HuH-7.5 (cell line): ENCODE measurements around the gene PRPF19.
"Not testable (repeated sequence)": the region's sequence is repeated elsewhere in the genome, so short reads cannot be mapped to it uniquely, and the experiment has no call there.

Source experiments
- DNase-seq: peaks from one replicate; pipeline ENCODE4 v3.0.0; 2011; ENCODE audit warnings: low spot score

Gene PRPF19

DNA sequence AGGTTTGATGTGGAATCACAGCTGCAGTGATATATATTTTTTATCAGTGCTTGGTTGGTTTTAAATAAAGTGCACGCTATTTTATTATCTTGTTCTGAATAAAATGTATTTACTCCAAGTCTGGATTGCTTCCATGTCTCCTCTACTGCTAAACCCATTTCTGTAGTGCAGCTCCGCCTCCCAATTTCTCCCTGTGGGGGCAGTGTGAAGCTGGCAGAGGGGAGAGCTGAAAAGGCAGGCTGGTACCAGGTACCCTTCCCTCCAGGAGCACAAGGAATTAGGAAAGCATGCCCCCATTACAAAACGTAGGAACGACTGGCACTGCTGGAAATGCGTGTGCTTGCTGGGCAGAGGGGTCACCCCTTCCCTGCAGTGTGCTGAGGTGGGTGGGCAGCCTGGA lies 16.9 kb upstream of the PRPF19 start:
- DNase-seq, result no peak

DNA sequence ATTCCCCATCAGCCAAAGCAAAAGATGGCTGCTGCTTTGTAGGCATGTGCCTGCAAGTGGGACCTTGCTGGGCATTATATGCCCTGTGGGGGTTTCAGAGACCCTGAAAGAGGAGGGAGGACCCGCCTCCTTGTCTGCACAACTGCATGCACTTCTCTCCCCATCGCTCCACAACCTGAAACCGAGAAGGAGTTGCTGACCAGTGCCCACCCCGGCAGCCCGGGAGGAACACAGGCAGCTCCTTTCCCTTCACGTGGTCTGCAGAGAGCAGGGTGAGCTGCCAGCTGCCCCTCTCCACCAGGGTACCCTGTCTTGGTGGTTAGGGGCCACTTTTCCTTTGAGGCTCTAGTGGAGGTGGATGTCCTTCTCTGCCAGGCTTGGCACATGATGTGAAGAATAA lies 16.5 kb upstream of the PRPF19 start:
- DNase-seq, result no peak

DNA sequence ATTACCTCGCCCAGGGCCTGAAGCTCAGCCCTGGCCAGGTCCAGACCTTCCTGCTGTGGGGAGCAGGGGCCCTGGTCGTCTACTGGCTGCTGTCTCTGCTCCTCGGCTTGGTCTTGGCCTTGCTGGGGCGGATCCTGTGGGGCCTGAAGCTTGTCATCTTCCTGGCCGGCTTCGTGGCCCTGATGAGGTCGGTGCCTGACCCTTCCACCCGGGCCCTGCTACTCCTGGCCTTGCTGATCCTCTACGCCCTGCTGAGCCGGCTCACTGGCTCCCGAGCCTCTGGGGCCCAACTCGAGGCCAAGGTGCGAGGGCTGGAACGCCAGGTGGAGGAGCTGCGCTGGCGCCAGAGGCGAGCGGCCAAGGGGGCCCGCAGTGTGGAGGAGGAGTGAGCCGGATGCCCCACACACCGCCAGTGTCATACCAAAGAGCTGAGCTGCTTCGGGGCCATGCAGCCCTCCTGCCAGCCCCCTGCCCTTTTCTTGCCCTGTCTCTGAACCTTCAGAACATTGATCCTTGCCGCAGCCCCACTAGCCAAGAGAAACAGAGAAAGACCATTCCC lies 15.5 kb upstream of the PRPF19 start:
- DNase-seq, result no peak

DNA sequence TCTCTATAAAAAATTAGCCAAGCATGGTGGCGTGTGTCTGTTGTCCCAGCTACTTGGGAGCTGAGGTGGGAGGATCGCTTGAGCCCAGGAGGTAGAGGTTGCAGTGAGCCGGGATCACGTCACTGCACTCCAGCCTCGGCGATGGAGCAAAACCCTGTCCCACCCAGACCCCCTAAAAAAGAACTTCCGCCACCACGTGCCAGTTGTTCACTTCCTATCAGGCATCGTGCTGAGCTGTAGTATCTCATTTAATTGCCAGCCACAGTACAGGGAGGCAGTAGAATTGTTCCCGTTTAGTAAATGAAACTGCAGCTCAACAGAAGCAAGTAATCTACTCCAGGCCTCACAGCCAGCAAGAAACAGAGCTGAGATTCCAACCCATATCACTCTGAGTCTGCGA lies 14.9 kb upstream of the PRPF19 start:
- no peak for DNase-seq

DNA sequence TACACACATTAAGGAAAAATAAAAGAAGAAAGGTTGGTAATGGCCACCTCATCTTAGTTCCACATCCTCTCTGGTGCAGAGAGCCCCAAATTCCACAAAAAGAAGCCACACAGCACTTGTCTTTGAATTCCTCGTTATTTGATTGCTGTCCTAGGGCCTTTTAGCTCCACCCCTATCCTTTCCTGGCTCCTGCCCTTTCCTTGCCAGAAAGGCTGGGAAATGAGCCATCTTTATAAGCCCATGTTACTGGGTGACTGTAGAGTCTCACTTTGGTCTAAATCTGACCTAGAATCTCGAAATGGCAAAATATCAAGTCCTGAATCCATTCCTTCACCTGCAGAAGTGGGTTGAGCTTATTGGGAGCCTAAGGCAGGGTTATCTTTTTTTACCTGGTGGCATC lies 13.6 kb upstream of the PRPF19 start:
- no peak for DNase-seq

DNA sequence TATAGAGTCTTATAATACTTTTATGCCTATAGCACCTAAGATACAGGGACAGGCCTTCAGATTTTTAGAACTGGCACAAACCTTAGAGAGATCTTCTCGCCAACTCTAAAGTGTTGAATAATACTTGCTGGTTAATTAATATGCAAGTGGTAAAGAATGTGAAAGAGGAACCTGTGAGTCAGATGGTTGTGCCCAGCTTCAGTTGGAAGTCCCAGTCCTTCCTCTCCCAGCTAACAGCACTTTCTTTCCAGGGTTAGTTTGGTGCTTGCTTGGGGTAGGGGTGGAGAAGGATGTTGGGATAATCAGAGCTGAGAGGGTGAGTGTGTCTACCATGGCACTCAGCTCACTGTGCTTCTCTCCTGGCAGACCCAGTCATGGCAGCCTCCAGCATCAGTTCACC lies 12.9 kb upstream of the PRPF19 start:
- no peak for DNase-seq

DNA sequence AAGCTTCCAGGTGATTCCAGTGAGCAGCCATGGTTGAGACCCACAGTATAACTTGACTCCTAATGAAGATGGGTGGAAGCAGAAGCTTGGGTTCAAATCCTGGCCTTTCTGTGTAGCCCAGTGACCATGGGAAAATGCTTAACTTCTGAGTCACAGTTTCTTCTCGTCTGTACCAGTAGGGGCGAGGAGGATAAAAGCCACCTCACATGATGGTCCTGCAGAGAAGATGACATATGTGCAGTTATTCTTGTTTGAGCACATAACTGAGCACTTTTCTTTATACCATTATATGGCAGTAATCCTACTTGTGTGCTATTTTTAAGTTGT lies 12.5 kb upstream of the PRPF19 start:
- DNase-seq, result no peak

DNA sequence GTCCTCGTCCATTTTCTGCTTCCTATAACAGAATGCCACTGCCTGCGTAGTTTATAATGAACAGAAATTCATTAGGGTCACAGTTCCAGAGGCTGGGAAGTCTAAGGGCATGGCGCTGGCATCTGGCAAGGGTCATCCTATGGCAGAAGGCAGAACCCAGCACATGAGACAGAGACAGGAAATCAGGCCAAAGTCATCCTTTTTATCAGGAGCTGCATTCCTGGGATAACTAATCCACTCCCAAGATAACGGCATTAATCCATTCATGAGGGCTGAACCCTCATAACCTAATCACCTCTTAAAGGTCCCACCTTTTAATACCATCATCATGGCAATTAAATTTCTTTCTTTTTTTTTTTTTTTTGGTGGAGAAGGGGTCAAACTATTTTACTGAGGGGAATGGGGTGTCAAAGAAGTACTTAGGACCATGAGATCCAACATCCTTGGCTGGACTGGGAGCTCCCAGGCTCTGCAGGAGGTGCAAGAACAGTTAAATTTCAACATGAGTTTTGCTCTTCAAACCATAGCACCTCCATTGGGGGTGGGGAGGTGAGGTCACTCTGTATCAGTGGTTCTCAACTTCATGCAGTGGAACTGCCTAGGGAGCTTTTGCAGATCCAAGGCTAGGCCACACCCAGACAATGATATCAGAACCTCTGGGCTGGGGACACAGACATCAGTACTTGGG lies 12.0 kb upstream of the PRPF19 start:
- DNase-seq, result no peak

DNA sequence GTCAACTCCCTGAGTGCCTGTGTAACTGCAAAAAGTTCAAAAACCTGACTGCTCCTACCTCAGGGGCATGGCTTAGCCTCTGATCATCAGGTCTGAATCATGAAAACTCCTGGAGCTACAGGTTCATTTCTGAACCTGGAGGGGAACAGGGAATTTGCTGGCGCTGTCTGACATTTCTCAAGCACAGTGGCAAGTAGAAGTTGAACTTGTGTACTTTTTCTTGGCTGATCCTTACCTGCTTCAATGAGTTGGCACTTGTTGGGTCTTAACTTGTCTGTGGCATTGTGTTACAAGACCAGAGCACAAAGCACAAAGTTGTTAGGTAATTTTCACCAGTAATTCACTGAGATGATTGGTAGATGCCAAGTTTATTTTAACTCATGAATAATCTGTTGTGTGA lies 10.9 kb upstream of the PRPF19 start:
- DNase-seq, result no peak

DNA sequence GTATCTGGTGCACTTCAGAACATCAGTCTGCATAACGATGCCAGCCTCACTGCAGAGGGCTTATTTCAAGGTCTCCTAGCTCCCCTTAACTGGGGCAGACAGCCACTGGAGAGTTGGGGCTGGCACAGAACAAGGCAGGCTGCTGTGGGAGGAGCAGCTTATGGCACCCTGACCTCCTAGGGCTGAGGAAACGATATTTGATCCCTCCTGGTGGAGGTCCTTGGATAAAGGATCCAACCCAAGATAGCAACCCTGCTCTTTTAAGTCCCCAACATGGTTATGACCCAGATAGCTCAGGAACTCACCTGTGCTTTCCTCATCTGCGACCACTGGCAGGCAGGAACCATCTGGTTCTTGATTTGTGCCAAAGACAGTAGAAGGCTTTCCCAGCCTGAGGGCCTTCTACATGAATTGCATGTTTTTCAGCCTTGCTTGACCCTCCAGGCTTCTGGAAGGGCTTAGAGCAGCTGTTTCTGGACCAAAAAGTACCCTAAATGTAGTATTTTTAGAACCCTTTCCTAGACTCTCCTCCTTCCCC lies 10.4 kb upstream of the PRPF19 start:
- no peak for DNase-seq

DNA sequence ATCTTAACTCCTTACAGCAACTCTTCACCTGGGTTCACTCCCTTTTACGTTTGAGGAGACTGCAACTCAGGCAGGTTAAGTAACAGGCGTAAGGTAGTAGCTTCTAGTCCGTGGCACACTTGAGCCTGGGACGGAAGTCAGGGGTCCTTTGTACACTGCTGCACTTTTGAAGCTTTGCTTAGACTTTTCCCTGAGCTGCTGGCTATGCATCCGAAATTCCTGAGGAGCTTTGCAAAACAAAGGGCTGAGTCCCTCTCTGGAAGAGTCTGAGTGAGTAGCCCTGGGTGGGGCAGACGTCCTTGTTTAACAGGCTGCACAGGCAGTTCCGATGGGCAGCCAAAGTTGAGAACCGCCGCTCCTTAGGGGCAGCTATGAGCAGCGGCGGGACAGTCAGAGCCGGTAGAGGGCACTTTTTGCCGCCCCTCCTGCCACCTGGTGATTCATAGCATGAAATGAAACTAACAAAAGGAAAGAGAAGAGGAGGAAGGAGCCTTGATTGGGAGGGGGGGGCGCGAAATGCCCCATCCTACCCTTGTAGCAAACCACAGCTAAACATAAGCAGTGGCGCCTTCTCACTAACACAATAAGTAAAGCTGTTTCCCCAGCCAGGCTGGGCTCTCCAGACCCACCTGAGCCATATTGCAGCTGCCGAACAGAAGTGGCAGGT lies 9.0 kb upstream of the PRPF19 start:
- DNase-seq, result no peak

DNA sequence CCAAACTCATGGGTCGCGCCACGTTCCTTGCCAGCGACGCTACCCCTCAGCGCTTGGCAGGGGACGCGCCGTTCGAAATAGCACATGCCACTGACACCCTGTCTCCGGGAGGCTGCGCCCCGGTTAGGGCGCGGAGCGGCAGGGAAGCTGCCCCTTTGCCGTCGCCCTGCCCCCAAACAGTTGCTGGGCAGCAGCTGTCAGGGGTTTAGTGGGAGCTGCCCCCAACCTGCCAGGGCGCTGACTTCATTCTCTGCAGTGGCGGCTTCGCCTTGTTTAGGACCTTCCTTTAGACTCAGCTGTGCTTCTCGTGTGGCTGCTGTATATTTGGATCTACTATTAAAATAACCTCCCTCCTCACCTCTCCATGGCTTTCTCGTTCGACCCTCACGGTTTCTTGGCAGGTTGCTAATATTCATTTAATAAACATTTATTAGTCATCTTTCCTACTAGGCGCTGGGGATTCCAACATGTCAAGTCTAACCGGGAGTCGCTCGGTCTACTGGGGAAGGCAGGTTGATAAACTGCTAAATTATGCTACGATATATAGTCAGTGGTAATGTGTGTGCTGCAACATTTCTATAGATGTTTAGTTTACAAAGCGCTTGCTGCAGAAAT lies 8.4 kb upstream of the PRPF19 start:
- DNase-seq, result no peak

DNA sequence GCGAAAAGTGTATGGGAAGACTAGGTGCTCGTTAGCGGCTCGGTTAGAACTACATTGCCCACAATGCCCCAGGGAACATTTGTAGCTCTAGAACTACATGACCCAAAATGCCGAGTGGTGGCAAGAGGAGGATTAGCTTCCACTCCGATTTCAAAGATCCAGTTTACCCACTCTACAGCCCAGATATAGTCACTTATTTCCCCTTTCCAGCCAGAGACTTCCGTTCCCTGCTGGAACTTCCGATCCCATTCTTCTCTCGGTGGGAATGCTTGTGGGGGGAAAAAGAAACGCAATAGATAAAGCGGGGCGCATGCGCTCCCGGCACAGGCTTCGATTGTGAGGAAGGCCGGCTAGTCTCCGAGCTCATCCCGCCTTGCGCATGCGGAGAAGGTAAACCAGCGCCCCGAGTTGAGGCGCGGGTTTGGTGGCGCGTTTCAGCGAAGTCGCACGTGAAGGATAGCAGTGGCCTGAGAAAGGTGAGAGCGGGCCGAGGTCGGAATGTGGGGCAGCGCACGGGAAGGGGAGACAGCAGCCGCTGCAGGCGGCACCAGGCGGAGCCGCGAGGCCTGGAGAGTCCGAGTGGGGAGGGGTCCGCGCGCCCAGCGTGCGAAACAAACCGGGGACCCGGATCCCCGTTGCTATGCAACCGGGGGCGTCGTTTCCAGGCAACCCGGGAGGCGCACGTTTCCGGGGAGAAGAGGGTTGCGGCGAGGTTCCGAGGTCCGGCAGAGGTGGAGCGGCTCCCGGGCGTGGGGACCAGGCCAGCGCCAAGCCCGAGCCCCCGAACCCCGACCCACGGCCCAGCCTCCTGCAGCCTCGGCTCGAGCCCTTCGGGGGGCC lies 7.6 kb upstream of the PRPF19 start, which contains the start of gene TMEM109:
TSS of gene TMEM109 (plus strand) at position 366 of the 840 bp plus-strand sequence. CDS start 5,536 bp downstream, outside the sequence.
- DNase-seq, result peak; percentile 100

DNA sequence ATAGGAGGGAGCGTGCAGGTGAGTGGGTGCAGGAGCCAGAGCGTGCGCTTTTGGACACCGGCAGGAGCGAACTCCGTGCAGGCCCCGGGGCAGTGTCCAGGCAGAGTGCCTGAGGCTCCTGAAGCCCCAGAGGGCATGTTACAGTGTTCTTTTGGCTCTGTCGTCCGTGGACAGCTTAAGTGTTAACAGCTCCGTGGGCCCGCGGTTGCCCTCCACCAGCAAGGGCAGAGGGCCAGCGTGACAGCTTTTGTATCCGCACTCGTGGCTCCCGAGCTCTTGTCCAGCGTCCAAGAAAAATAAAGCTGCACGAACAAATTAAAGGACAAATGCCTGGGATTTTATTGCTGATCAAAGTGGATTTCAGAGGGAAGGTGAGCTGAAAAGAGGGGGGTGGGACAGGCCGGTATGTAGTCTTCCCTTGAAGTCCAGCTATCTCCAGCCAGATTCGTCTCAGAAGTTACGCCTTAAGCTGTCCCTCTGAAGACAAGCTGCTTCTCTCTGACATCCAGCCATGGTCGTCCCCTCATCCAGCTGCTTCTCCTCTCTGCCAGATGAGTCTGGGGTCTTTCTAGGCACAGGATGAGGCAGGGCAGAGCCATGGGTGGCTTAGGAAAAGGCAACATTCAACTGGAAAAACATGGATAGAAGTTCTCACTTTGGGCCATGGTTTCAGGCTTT lies 6.6 kb upstream of the PRPF19 start:
- DNase-seq, result no peak

DNA sequence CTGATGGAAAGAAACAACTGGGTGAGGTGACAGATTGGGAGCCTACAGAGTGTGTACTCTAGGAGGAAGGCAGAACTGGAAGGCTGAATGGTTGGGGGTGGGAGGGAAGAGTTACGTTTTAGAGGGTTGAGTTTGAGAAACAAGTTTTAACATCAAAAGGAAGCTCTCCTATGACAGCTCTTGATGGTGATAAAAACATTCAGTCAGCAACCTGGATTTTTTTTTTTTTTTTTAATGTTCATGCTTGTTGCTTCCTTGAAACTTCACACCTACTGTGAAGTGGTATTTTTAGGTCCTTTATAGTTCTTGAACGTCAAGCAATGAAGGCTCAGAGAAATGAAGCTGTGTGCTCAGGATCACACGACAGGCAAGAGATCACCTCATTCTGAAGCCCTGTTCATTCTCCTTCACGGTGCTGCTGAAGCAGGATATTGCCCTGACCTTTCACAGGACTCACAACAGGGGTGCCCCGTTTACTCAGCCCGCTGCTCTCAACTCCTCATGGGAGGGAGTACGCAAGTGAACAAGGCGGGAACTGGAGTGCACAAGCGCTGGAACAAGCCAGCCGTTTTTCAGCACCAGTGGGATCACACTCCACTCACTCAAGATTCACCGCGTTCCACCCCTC lies 6.0 kb upstream of the PRPF19 start:
- DNase-seq, result no peak

DNA sequence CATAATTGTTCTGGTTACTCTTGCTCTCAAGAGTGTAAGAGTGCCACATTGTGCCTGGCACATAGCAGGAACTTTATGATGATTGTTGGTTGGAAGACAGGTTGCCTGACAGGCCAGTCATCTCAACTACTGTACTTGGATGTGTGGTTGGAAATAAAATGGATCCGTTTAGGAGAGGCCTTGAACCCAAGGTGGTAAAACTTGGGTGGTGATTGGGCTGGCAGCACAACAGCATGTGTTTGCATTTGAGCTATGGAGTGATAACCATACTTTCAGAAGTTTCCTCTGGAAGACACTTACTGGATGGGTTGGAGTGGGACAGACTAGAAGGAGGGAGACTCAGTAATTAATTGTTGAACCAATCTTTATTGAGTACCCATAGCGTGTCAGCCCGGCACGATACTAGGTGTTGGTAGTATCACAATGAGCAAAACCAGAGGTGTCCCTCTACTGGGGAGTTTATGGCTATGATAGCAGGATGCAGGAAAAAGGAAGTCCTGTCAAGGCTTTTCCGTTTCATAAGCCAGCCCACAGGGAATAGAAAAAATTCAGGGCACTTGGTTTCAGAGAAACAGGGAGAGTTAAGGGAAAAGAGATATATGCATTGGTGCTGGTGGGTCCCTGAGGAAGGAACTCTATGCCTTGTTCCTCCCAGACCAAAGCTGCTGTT lies 4.5 kb upstream of the PRPF19 start:
- no peak for DNase-seq

DNA sequence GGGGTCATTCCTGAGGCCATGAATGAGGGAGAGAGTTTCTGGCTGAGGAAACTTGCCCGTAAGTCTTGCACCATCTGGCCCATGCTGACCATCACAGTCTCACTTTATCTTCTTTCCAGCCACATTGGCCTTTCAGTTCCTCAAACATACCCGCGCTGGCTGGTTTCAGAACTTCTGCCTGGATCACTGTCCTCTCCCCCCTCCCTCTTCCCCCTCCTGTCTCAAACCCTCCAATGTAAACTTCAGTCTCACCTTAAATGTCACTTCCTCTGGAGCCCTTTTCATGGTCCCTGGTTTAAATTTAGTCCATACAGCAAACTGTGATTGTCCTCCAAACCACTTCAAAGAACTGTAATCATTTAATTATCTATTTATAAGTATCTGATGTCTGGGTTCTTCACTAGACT lies 3.9 kb upstream of the PRPF19 start:
- no peak for DNase-seq

DNA sequence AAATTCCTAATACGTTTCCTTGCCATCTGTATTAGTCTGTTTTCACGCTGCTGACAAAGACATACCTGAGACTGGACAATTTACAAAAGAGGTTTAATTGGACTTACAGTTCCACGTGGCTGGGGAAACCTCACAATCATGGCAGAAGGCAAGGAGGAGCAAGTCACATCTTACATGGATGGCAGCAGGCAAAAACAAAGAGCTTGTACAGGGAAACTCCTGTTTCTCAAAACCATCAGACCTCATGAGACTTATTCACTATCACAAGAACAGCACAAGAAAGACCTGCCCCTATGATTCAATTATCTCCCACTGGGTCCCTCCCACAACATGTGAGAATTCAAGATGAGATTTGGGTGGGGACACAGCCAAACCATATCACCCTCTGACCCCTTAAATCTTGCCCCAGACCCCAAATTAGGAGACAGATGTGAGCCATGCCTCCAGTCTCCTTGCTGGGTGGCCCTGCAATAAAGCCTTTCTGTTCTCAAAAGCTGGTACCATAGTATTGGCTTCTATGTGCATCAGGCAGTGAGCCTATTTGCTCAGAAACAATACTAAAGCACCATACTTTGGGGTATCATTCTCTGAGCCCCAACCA lies 3.4 kb upstream of the PRPF19 start:
- not testable (repeated sequence) for DNase-seq

DNA sequence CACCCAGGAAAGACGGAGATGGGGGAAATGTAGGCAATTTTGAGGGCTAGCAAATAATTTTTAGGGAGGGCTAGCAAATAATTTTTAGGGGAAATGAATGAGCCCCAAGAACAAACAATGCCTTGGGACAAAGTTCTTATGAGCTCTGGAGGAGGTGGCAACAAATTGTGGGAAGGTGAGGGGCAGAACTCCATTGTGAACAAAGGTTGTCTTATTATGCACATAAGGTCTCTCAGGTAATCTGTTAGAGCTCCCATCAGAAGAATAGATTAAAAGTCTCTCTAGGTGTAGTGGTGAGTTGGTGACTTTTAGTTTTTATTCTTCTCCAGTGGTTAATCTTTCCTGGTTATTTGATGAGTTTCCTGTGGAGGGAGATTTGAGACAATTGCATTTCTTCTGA lies 2.4 kb upstream of the PRPF19 start:
- DNase-seq, result no peak

DNA sequence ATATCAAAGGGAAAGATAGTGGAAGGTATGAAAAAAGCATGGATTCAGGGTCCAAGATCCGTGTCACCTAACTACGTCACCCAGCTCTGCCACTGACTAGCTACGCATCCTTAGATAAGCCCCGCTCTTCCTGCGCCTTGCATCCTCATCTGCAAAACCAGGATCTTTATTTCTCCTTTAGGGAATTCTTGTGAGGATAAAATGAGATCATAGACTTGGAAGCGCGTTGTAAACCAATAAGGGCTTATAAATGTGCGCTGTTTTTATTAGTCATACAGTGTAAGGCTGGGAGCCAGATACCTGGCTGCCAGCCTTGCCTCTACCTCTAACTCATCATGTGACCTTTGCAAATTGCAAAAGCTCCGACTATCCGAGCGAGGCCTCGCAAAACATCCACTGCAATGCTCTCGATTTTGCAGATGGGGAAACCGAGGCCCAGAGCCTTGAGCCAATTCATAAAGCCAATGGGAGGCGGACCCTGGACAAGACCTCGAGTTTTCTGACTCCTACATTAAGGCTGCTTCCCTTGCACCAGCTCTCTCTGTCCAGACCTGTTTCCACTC lies 753 bp downstream of the PRPF19 start:
- peak; percentile 54 for DNase-seq
